T-helper 2 cell treated with Interferon-gamma antibody and Interleukin-4, amounts not matched to agents 100 ng/mL and 5 ng/mL, for 36 hours (primary cell): ENCODE data around the gene CIT. TPM values are rescaled to one million over a fixed set of nuclear protein-coding genes. Genes with fewer than 3 reads are reported as not detected.

ENCODE experiments used
- intact Hi-C: fragments of 100-400 bp; cut with micrococcal nuclease; formaldehyde crosslinking; loops from one replicate; pipeline ENCODE4 v1.15.1; 2023
- total RNA-seq: library from RNA; stranded (reverse); gene quantifications from 2 replicates; pipeline ENCODE4 v1.2.3, GENCODE V29; 2022

The CIT gene
- total RNA-seq, 1 donor from 2014 or later = 85.6 TPM

- intact Hi-C loops = no loop called here
Measured at GRCh38 chr12:119681728-119682638, 195.1 kb downstream of the CIT start.

- intact Hi-C loops = no loop called here
Measured at GRCh38 chr12:119681111-119681510, 196.0 kb downstream of the CIT start.

GRCh38 chr12:119679490-119679889 is 197.6 kb downstream of the CIT start:
- intact Hi-C loops = no loop called here

- intact Hi-C loops = no loop called here
Measured at GRCh38 chr12:119679081-119679480, 198.0 kb downstream of the CIT start.

GRCh38 chr12:119678459-119678858 is 198.7 kb downstream of the CIT start:
- intact Hi-C loops = no loop called here

- intact Hi-C loops = no loop called here
Measured at GRCh38 chr12:119676573-119676972, 200.5 kb downstream of the CIT start.

- intact Hi-C loops = no loop called here
Measured at GRCh38 chr12:119676022-119676421, 201.1 kb downstream of the CIT start.

- intact Hi-C loops = no loop called here
Measured at GRCh38 chr12:119674560-119674959, 202.6 kb downstream of the CIT start.

GRCh38 chr12:119673634-119674033 is 203.5 kb downstream of the CIT start:
- intact Hi-C loops = no loop called here

GRCh38 chr12:119672194-119672593 is 204.9 kb downstream of the CIT start:
- intact Hi-C loops = no loop called here

- intact Hi-C loops = no loop called here
Measured at GRCh38 chr12:119671070-119671469, 206.1 kb downstream of the CIT start.

- intact Hi-C loops = loop anchor here (5.0 to 10.0 kb wide), 4 partner anchors 205 to 1295 kb away; partner anchors contain the start of genes CIT, POP5, SUDS3 and TAOK3
Measured at GRCh38 chr12:119669744-119670472, 207.2 kb downstream of the CIT start.

- intact Hi-C loops = loop anchor here (5.0 to 10.0 kb wide), 4 partner anchors 206 to 1294 kb away; partner anchors contain the start of genes CIT, POP5, SUDS3 and TAOK3
Measured at GRCh38 chr12:119668324-119668841, 208.7 kb downstream of the CIT start.

GRCh38 chr12:119667577-119668323 is 209.4 kb downstream of the CIT start, which contains the start of gene PRKAB1:
PRKAB1 (plus strand) TSS chr12:119668133; CDS start chr12:119668245, 112 bp downstream.
- intact Hi-C loops = loop anchor here (5.0 to 10.0 kb wide), 4 partner anchors 207 to 1293 kb away; partner anchors contain the start of genes CIT, POP5, SUDS3 and TAOK3

- intact Hi-C loops = loop anchor here (5.0 to 10.0 kb wide), 4 partner anchors 208 to 1292 kb away; partner anchors contain the start of genes CIT, POP5, SUDS3 and TAOK3
Measured at GRCh38 chr12:119666900-119667576, 210.1 kb downstream of the CIT start.

GRCh38 chr12:119666226-119666795 is 210.8 kb downstream of the CIT start:
- intact Hi-C loops = loop anchor here (5.0 to 10.0 kb wide), 4 partner anchors 208 to 1292 kb away; partner anchors contain the start of genes CIT, POP5, SUDS3 and TAOK3

GRCh38 chr12:119665164-119665929 is 211.8 kb downstream of the CIT start:
- intact Hi-C loops = loop anchor here (5.0 to 10.0 kb wide), 4 partner anchors 209 to 1291 kb away; partner anchors contain the start of genes CIT, POP5, SUDS3 and TAOK3

GRCh38 chr12:119664642-119665041 is 212.5 kb downstream of the CIT start:
- intact Hi-C loops = loop anchor here (5.0 to 10.0 kb wide), 4 partner anchors 210 to 1290 kb away; partner anchors contain the start of genes CIT, POP5, SUDS3 and TAOK3

GRCh38 chr12:119661882-119662281 is 215.2 kb downstream of the CIT start:
- intact Hi-C loops = loop anchor here (10.0 kb wide), 3 partner anchors 213 to 1287 kb away; partner anchors contain the start of genes CIT, SUDS3 and TAOK3
